GM18526 (cell line): ENCODE measurements around the gene ARHGEF7.

ENCODE experiments used
- POLR2A ChIP-seq: IDR thresholded peaks from 3 replicates; pipeline ENCODE4 v1.6.1; 2011; ENCODE audit not compliant: insufficient read length; ENCODE audit errors: extremely low read depth

ARHGEF7 gene

DNA sequence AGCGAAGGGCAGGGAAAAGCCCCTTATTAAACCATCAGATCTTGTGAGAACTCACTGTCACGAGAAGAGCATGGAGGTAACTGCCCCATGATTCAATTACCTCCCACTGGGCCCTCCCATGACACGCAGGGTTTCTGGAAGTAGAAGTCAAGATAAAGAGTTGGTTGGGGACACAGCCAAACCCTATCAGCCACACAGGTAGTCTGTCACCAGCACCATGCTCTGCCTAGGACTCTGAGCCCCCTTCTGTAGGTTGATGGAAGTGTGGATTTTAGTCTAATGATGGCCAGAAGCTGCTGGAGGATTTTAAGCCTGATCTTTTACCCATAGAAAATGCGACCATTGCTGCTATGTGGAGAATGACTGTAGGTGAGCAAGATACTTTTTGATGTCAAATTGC, 60.8 kb downstream of the ARHGEF7 start:
- TF ChIP-seq POLR2A: no peak

DNA sequence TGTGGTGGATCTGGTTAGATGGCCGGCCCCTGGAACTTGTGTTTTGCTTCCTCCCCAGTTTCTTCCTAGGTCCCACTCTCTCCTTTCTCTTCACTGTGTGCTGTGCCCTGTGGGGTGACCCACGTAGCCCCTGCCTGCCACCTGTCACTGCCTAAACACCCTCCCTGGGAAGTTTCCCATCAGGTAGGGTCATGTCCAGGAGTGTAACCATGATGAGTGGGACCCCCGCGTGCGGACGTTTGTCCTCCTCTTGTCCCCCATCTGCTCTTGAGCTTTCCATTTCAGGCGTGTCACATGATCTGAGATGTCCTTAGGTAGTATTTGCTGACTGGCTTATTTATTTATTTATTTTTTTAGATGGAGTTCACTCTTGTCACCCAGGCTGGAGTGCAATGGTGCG, 61.3 kb downstream of the ARHGEF7 start:
- TF ChIP-seq POLR2A: no peak

GRCh38 chr13:111177081-111177711, 62.1 kb downstream of the ARHGEF7 start:
- TF ChIP-seq POLR2A: no peak

- no peak for TF ChIP-seq POLR2A
Observed at GRCh38 chr13:111177921-111178320, 62.8 kb downstream of the ARHGEF7 start.

- TF ChIP-seq POLR2A: no peak
Observed at GRCh38 chr13:111178402-111178801, 63.3 kb downstream of the ARHGEF7 start.

DNA sequence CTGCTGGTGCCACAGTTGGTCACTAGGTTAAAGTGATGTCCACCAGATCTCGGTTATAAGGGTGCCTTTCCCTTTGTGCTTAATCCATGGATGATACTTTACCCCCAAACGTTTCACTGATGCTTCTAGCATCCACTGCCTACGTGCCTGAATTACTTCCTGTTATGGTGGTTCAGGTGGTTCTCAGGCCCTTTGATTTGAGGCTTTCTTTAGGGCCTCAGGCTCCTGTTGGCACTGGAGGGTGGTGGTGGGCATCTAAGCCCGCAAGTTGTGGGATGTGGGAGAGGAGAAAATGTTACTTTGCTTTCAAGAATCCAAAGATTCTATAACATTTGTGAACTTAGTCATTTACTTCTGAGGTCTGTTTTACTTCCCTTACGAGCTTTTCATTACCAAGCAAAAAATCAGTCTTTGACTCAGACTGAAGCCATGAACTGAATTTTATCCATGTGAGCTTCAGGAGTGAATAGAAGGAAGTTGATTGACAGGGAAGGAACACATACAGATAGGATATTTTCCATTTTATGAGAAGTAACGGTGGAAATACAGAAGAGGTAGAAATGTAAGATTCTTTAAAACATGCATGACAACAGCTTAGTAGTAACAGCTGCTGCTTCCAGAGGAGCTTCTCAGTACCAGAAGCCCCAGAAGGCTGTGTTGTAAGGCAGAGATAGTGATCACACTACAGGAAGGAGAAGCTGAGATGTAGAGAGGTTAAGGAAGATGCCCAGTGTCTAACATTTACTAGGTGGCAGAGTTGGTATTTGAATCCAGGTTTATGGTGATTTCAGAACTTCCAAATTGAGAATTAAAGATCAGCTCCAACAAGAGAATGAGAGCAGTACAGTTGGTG, 65.0 kb downstream of the ARHGEF7 start:
- TF ChIP-seq POLR2A: no peak

GRCh38 chr13:111181977-111182376, 66.9 kb downstream of the ARHGEF7 start:
- TF ChIP-seq POLR2A: no peak

GRCh38 chr13:111183087-111183645, 68.1 kb downstream of the ARHGEF7 start:
- no peak for TF ChIP-seq POLR2A

DNA sequence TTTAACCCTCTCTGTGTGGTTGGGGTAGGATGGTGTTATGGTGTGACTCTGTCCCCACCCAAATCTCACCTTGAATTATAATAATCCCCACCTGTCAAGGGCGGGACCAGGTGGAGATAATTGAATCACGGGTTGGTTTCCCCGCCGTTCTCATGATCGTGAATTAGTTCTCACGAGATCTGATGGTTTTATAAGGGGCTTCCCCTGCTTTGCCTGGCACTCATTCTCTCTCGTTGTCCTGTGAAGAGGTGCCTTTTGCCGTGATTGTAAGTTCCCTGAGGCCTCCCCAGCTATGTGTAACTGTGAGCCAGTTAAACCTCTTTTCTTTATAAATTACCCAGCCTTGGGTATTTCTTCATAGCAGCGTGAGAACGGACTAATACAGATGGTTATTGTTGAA, 68.8 kb downstream of the ARHGEF7 start:
- no peak for TF ChIP-seq POLR2A

DNA sequence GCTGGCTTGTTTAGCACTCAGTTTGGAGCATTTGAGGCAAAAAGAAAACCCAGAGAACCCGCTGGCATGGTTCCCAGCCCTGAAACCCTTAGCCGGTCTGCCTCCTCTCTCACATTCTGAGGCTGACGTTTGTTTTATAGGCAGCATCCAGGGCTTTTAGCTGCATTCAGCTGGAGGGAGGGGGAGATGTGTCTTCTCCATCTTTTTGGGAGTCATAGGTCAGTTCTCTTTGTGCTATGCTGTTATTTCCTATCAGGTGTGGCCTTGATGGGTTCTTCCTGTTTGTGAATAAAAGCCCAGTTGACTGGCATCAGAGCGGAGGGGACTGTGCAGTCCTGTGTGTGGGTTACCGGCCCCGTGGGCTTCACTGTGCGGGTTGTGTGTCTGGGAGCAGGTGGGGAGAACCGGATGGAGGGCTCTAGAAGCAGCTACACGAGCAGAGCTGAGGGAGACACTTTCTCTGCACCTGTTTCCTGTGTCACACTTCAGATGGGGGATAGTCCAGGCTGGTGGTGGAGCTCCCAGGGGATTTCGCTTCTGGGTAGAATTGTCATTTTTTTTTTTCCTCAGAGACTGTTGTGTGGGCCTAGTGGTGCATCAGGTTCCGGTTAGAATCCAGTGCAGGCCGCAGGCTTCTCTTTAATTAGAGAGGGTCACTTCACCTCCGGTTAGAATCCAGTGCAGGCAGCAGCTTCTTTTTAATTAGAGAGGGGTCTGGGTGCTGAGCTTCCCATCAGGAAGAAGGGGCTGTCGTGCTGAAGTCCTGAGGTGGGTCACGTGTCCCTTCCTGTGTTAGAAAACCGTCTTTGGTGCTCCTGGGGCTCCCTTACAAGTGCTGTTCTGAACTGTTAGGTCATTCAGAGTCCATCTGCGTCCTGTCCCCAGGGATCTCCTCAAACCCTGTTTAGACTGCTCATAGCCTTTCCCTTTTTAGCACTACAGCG, 69.6 kb downstream of the ARHGEF7 start:
- TF ChIP-seq POLR2A: peak; percentile 34

- no peak for TF ChIP-seq POLR2A
Observed at GRCh38 chr13:111186305-111186935, 71.3 kb downstream of the ARHGEF7 start.

DNA sequence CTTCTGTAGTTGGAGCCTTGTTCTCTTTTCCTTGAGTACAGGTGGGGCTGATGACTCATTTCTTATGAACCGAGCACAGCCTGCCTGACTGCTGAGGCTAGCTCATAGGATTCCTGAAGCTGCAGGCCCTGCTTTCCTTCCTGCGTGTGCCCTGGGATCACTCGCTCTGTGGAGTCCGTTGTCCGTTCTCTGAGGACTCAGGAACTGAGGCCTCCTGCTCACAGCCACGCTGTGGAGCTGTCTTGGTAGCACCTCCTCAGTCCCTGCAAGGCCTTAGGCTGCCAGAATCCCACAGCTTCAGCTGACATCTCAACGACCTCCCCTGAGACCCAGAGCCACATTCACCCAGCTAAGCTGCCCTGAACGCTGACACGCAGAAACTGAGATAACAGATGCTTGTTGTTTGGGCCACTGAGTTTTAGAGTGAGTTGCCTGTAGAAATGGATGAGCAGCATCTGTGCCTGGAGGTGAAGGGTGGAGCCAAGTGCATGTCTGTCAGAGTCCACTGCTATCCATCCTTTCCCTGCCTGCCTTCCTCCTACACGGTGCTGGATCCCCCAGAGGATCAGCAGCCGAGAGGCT, 72.9 kb downstream of the ARHGEF7 start:
- no peak for TF ChIP-seq POLR2A

DNA sequence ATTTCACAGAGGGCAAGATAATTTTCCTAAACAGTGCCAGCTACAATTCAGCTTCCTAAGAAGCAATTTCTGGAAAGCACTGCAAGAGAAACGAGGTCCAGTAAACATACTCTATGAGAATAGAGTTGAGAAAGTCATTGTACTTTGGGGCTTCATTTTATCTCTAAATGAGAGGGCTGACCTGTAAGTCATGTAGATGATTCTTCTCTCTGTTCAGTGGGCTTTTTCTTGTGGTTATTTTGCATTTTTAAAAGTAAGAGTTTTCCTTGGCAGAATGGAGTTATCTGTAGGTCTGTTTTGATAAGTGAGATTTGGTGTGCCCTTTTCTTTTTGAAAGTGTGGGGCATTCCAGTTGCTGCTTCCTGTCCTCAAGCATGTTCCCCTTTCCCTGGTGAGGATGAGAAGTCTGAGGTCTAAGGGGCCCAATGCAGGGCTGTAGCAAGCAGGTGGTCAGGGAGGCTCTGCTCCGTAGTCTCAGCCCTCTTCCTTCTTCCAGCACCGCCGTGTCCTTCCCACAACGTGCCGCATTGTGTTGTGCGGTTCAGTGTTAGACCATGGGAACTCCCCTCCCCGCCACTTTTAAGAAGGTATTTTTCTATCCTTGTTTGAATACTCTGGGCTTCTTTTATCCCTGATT, 86.3 kb downstream of the ARHGEF7 start:
- TF ChIP-seq POLR2A: no peak

- TF ChIP-seq POLR2A: no peak
Observed at GRCh38 chr13:111202156-111202621, 87.1 kb downstream of the ARHGEF7 start.
